HG02763 (cell line): ENCODE measurements around the gene EXOC3.
"Not testable (repeated sequence)": the region's sequence is repeated elsewhere in the genome, so short reads cannot be mapped to it uniquely, and the experiment has no call there.

Source experiments
- ATAC-seq: cut with Tn5 transposase; IDR thresholded peaks from one replicate; pipeline ENCODE4 v1.9.1; 2021; ENCODE audit warnings: mild to moderate bottlenecking, moderate library complexity; ENCODE audit not compliant: unreplicated experiment

Gene EXOC3

GRCh38 chr5:499233-500209 is 56.5 kb downstream of the EXOC3 start:
- no peak for ATAC-seq

- no peak for ATAC-seq
These were observed 57.5 kb downstream of the EXOC3 start for GRCh38 chr5:500491-500890.

GRCh38 chr5:501105-501830 is 58.3 kb downstream of the EXOC3 start:
- no peak for ATAC-seq

GRCh38 chr5:501831-502184 is 58.8 kb downstream of the EXOC3 start:
- ATAC-seq: no peak

- ATAC-seq: no peak
These were observed 59.5 kb downstream of the EXOC3 start for GRCh38 chr5:502325-503079.

- ATAC-seq: no peak
These were observed 61.6 kb downstream of the EXOC3 start for GRCh38 chr5:504326-505154.

GRCh38 chr5:505951-506525 is 63.1 kb downstream of the EXOC3 start:
- ATAC-seq: no peak

- ATAC-seq: not testable (repeated sequence)
These were observed 65.1 kb downstream of the EXOC3 start for GRCh38 chr5:507986-508575.

- ATAC-seq: no peak
These were observed 66.7 kb downstream of the EXOC3 start for GRCh38 chr5:509611-510185.

- no peak for ATAC-seq
These were observed 67.5 kb downstream of the EXOC3 start for GRCh38 chr5:510521-510920.

- no peak for ATAC-seq
These were observed 68.5 kb downstream of the EXOC3 start for GRCh38 chr5:511476-511875.

- no peak for ATAC-seq
These were observed 70.5 kb downstream of the EXOC3 start for GRCh38 chr5:513216-514100.

- ATAC-seq: no peak
These were observed 71.1 kb downstream of the EXOC3 start for GRCh38 chr5:514101-514485.

GRCh38 chr5:514673-515072 is 71.7 kb downstream of the EXOC3 start:
- no peak for ATAC-seq

- ATAC-seq: no peak
These were observed 72.4 kb downstream of the EXOC3 start for GRCh38 chr5:515273-515836.

- no peak for ATAC-seq
These were observed 73.5 kb downstream of the EXOC3 start for GRCh38 chr5:516338-516925.
